NCI-H2227 (cell line): ENCODE results near the gene ARL13A.
A peak's percentile ranks its signal among the peaks of the same experiment; 100 is the strongest.
"Not testable (repeated sequence)": the region's sequence is repeated elsewhere in the genome, so short reads cannot be mapped to it uniquely, and the experiment has no call there.

Experiments used
- DNase-seq: peaks from one replicate; lab custom pipeline; 2025; ENCODE audit not compliant: unreplicated experiment; lab: John Stamatoyannopoulos, UW

ARL13A gene

DNA sequence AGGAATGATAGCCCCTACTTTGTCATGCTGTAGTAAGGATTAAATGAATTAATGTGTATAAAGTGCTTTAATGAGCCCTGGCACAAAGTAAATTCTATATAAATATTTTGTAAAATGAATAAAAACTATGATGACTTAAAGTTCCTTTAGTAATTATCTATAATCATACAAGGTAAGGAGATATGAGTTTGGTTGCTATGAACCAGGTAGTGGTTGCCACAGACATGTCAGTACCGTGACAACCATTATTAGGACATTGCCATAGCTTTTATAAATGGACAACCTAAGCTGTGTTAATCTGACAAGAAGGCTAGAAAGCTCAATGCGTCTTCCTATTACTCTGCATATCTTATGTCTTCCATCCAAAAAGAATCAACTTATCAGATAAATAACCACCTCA lies at the start of gene ARL13A:
Gene ARL13A (plus strand): TSS at position 301 of the 400 bp plus-strand sequence. CDS start 3,982 bp downstream, outside the sequence.
- DNase-seq = no peak

GRCh38 chrX:100924375-100924774 lies 45.1 kb upstream of the ARL13A start:
- no peak for DNase-seq

- DNase-seq = no peak
Observed at GRCh38 chrX:100926453-100926852, 43.1 kb upstream of the ARL13A start.

GRCh38 chrX:100928660-100929613 lies 40.6 kb upstream of the ARL13A start, which contains the start of gene XKRX:
TSS of gene XKRX (minus strand) at chrX:100928917. CDS start at chrX:100928304, 613 bp downstream.
- peak; percentile 21 for DNase-seq

DNA sequence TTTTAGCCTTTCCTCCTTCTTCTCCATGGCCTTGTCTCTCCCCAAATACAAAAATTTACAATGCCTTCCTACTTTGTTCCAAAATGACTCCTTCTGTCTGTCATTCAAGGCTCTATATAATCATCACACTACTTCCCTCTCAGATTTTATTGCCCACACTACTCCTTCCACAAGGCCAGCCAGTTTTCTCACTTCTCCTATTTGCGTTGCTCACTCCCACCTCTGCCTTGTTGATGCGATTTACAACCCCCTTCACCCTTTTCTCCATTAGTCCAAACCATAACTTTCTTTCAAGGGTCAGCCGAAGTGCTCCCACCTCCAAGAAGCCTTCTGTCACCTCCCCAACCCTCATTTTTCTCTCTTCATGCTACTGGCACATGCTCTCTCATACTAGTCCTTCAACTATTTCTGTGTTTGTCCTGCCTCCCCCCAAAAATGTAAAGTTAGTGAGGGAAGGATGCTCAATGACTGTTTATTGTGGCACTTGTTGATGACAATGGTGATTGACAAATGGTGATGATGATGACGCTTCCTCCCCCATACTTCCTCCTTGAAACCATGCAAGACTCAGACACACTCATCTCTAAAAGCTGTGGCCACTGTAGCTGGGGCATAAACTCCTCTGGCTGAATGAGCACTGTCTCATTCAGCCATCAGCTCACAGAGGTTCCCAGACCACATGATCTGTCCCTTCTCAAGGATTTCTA lies 38.1 kb upstream of the ARL13A start:
- no peak for DNase-seq

GRCh38 chrX:100931925-100932285 lies 37.6 kb upstream of the ARL13A start:
- no peak for DNase-seq

DNA sequence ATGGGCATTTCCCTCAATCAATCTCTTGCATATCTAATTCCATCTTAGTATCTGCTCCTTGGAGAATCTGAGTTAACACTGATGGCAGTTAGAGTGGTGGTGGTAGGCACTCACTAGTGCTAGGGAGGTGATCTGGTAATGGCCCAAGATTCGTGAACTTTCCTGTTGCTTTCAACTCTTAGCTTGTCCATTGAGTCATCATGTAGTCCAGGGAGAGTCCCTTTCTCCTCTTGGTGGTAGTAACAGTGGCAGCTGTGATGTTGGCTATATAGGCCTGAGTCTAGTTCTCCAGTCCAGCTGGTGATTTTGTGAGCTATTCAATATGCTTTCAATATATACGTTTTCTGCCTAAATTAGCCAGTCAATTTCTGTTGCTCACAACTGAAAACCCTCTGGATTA lies 33.7 kb upstream of the ARL13A start:
- DNase-seq = no peak

DNA sequence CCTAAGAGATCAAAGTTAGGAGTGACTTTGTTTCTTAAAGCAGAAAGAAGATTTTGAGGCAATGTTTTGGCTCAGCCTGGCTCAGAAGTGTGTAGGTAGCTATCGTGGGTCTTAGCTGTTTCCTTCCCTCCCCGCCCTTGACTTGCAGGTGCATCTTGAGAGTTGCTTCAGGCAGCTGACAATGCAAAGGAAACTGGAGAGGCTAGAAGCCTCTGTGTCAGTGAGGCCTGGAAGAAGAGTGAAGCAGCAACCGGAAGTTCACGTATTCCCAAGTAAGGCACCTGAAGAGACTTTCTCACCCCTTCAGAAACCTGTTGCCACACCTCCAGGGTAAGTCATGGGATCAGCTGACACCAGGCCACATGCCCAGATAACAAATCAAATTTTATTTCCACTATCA lies 30.2 kb upstream of the ARL13A start:
- DNase-seq = no peak

DNA sequence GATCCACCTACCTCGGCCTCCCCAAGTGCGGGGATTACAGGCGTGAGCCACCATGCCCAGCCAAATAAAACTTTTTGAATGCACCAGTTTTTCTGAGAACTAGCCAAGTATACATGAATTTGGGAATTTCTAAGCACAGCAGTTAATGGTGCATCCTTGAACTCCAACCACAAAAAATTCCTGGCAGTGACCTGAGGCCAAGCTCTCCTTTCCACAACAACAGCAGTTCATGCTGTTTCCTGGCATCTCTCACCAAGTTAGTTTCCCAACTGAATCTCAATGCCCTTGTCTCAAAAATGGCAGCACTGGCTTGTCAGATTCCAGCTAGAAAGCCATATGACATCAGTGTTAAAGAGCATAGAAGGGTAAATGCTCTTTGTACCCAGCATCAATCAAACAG lies 24.9 kb upstream of the ARL13A start:
- no peak for DNase-seq

DNA sequence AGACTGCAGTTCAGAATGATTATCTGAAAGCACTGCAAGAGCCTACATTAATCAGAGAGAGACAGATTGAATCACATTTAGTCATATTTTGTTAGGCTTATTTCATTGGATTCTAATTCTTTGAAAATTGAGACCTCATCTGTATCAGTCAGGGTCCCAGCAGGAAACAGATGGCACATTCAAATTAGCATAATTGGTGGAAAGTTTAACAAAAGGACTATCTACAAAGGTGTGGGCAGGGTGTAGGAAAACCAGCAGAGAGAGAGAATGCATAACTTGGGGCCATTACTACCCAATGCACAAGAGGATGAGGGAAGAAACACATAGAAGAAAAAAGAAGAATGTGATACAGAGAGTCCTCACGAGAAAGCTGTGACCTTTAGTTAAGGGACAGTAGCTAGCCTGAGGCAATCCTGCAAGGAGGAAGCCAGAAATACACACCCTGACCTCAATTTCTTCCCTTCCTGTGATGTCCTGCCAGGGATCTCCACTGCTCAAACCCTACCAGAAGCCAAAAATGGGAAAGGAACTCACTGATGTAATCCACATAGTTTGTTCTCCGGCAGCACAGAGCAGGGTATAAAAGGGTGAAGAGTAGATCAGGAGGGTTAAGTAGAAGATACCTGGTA lies 23.1 kb upstream of the ARL13A start:
- DNase-seq = no peak

GRCh38 chrX:100948557-100948956 lies 21.0 kb upstream of the ARL13A start:
- no peak for DNase-seq

- DNase-seq = no peak
Observed at GRCh38 chrX:100962811-100963210, 6.7 kb upstream of the ARL13A start.

- DNase-seq = no peak
Observed at GRCh38 chrX:100964362-100964761, 5.1 kb upstream of the ARL13A start.

GRCh38 chrX:100969936-100970335 lies 428 bp downstream of the ARL13A start:
- no peak for DNase-seq

DNA sequence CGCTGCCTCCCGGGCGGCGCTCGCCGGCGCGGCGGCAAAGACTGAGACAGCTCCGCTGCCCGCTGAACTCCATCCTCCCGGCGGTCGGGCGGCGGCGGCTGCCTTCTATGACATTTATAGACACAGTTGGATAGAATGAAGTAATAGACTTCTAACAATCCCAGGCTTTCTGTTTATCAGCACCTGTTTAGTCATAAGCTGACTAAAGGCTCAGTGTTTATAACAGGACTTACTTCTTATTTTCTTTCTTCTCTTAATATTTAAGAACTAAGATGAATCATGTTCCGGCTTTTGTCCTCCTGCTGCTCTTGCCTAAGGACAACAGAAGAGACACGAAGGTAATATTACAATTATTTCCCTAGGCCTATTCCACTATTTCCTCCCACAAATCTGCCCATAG lies 3.9 kb downstream of the ARL13A start:
- DNase-seq = no peak

- no peak for DNase-seq
Observed at GRCh38 chrX:100975212-100975611, 5.7 kb downstream of the ARL13A start.

DNA sequence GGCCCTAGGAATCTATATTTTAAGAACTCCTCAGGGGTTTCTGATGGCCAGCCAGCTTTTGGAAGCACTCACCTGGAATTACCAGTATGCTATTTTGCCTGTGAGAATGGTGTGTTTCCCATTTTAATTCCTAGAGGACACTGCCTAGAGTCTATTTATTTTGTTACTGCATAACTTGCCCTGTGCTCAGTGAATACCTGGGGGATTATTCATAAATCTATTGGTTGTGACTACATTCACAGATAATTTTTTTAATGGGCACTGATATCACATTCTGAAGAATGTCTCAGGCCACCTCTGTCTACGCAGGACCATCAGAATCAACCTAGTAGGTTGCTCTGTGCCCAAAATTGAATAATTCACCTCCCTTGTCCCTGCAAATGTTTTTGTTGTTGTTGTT lies 6.7 kb downstream of the ARL13A start:
- DNase-seq = no peak

DNA sequence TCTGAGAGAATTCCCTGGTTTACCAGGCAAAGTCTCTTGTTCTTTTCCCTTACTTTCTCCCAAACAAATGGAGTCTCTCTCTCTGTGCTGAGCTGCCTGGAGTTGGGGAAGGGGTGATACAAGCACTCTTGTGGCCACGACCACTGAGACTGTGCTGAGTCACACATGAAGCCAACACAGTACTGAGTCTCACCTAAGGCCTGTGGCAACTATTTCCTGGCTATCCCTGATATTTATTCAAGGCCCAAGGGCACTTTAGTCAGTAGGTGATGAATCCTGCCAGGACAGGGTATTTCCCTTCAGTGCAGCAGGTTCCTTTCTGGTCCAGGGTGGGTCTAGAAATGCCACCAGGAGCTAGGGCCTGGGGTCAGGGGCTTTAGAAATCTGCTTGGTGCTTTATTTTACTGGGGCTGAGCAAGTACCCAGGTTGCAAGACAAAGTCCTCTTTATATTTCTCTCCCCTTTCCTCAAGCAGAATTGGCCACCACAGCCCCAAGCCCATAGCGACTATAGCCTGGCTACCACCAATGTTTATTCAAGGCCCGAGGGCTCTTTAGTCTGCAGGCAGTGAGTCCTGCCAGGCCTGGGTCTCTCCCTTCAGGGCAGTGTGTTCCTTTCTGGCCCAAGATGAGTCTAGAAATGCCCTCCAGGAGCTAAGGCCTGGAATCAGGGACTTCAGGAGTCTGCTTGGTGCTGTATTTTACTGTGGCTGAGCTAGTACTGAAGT lies 10.5 kb downstream of the ARL13A start:
- no peak for DNase-seq

GRCh38 chrX:100980608-100981497 lies 11.3 kb downstream of the ARL13A start:
- DNase-seq = no peak

- not testable (repeated sequence) for DNase-seq
Observed at GRCh38 chrX:100981498-100981845, 12.0 kb downstream of the ARL13A start.
